GM19463 (cell line): ENCODE results near the gene RASSF4.

Experiments
- ATAC-seq: cut with Tn5 transposase; IDR thresholded peaks from one replicate; pipeline ENCODE4 v1.9.1; 2021; ENCODE audit warnings: mild to moderate bottlenecking, moderate library complexity; ENCODE audit not compliant: unreplicated experiment

Gene RASSF4

GRCh38 chr10:44927352-44927751 lies 32.2 kb upstream of the RASSF4 start:
- ATAC-seq, result no peak

DNA sequence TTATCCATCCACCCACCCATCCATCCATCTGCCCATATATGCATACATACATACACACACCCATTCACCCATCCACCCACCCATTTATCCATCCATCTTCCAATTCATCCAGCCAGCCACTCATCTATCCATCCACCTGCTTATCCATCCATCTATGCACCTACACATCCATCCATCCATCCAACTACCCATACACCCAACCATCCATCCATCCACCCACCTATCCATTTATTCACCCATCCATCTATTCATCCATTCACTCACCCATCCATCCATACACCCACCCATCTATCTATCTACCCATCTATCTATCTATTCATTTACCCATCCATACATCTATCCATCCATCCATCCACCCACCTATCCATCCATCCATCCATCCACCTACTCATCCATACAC lies 31.1 kb upstream of the RASSF4 start:
- ATAC-seq, result no peak

- no peak for ATAC-seq
These were observed 30.0 kb upstream of the RASSF4 start for GRCh38 chr10:44929356-44930255.

DNA sequence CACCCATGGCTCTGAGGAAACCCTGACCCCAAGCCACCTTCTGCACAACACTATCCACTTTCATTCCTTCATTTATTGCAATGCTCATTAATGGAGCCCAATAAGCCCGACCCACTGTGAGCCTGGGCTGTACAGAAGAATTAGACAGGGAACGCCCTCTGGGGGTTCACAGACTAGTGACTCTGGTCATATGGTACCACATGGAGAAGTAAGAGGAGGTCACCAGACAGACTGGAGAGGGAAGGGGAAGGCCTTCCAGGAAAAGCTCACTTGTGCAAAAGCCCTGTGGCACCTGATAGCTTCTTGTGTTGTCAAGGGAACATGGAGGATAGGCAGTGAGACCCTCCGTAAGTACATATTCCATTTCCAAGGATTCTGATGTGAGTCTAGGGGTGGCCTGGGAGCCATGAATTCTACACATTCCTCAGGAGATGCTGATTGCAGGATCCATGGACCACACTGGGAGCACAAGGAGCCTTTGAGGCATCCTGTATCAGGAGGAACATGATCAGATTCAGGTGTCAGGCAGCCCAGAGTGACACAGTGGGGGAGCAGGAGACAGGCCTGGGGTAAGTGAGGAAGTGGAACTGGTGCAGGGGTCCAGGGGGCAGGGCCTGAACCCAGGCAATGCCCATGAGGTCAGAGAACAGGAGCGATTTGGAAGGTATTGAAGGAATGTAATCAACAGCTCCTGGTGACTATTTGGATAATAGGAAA lies 28.5 kb upstream of the RASSF4 start:
- ATAC-seq, result no peak

GRCh38 chr10:44931621-44932516 lies 27.7 kb upstream of the RASSF4 start:
- ATAC-seq, result no peak

GRCh38 chr10:44932517-44933450 lies 26.8 kb upstream of the RASSF4 start:
- ATAC-seq, result peak; percentile 98

DNA sequence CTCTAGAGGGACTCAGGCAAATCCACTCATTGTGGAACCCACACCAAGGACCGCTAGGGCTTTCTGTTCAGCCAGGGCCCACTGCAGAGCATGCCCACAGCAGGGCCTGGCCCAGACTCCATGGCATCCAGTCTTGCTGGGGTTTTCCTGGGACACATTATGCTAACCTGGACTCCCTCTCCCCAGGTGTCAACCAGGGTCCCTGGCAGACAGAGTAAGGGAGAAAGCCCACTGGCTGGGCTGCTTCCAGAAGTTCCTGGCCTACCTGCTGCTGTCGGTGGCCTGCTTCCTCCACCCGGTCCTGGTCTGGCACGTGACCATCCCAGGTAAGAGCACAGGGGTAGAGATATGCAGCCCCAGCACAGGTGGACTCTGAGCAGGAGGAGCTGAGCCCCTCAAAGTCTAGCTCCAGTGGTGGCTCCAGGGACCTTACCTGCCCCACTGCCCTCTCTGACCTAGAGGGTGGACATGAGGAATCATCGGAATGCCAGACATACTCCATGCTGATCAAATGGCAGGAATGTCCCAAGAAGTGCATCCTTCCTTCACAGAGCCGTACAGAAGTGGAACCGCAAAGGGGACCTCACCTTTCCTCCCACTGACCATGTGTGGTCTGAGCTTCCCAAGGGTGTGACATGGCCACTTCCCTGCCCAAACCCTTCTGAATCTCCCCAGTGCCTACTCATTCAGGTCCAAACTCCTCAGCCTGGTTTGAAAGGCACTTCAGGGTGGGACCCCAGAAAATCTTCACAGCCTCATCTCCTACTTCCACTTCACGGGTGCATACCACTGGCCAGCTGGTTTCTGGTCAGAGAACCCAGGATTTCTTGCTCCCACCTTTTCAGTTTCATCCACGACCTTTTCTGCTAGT lies 25.9 kb upstream of the RASSF4 start:
- ATAC-seq, result no peak

- ATAC-seq, result no peak
These were observed 25.0 kb upstream of the RASSF4 start for GRCh38 chr10:44934416-44935200.

DNA sequence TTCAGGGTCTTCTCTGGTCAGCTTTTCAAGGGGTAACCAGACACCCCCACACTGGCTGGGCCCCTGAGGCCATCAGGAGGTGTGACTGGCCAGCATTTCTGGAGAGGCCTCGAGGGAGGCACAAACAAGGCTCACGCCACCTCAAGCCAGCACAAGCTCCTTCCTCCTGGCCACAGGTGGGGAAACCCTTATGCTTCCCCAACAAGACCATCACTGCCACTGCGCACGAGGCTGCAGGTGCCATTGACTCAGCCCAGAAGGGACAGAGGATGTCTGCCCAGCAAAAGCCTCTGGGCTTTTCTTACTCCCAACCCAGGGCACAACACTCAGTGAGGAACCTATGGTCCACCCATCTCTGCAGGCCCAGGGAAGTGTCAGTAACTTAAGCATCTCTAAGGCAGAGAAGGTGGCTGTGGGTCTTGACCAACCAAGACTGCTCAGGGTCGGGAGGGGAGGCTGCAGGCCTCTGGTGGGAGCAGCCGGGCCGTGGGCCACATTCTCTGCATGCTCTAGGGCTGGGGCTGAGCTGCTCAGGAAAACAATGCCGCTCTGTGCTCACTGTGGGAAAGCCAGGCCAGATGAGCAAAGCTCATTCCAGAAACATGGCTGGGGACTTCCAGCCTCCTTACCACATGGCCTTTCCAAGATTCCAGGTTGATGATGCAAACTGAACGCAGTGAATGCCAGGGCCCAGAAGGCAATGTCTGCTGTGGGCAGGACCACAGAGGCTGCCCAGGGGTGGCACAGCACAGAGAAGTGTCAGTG lies 24.2 kb upstream of the RASSF4 start:
- no peak for ATAC-seq

- ATAC-seq, result no peak
These were observed 23.7 kb upstream of the RASSF4 start for GRCh38 chr10:44935966-44936295.

GRCh38 chr10:44936314-44936975 lies 23.2 kb upstream of the RASSF4 start:
- ATAC-seq, result no peak

- no peak for ATAC-seq
These were observed 22.2 kb upstream of the RASSF4 start for GRCh38 chr10:44937196-44938005.

- ATAC-seq, result no peak
These were observed 20.6 kb upstream of the RASSF4 start for GRCh38 chr10:44938956-44939355.

DNA sequence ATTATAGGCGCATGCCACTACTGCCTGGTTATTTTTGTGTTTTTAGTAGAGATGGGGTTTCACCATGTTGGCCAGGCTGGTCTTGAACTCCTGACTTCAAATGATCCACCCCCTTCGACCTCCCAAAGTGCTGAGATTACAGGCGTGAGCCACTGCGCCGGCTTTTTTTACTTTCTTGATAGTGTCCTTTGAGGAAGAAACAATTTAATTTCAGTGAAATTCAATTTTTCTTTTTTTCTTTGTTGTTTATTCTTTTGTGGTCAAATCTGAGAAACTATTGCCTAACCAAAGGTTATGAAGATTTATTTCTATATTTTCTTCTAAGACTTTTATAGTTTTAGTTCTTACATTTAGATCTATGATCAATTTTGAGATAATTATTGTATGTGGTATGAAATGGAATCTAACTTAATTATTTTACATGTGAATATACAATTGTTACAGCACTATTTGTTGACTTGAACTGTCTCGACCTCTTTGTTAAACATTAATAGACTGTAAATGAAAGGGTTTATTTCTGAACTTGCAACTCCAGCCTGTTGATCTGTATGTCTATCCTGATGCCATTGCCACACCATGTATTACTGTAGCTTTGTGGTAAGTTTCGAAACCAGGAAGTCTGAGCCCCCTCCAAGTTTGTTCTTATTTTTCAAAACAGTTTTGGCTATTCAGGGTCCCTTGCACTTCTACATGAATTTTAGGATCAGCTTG lies 19.8 kb upstream of the RASSF4 start:
- ATAC-seq, result no peak

DNA sequence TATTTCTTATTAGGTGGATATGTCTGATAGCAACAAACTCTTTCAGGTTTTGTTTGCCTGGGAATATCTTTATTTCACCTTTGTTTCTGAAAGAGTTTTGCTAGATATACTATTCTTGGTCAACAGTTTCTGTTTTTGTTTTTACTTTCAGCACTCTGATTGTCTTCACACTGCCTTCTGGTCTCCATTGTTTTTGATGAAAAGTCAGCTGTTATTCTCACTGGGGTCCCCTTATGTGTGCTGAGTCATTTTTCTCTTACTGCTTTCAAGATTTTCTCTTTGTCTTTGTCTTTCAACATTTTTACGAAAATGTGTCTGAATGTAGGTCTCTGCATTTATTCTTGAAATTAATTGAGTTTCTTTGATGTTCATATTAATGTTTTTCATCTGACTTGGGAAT lies 15.2 kb upstream of the RASSF4 start:
- ATAC-seq, result no peak

DNA sequence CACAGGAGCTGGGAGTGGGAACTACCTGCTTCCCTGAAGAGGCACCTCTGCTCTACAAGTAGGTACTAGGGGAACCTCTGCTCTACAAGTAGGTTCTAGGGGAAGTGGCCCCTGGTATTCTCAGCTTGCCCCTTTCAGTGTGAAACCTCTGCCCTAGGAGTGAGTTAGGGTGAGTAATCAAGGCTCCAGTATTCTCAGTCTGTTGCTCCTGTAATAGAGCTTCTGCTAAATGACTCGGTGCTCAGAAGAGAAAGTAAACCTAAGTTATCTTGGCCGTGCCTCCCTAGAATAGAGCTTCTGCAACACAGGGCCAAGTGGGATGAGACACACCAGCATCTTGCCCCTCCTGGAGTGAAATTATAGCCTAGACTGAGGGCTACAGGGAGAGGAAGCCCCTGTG lies 13.4 kb upstream of the RASSF4 start:
- peak; percentile 58 for ATAC-seq
